Activated CD8-positive, alpha-beta memory T cell treated with anti-CD3 and anti-CD28 coated beads, Interleukin-2, amount 50 U/mL, for 24 hours (primary cell): ENCODE results near the gene CLRN1.

ENCODE experiments used
- DNase-seq: peaks from one replicate; pipeline ENCODE4 v3.0.0-alpha.2; 2020; ENCODE audit errors: extremely low read depth

Gene CLRN1

DNA sequence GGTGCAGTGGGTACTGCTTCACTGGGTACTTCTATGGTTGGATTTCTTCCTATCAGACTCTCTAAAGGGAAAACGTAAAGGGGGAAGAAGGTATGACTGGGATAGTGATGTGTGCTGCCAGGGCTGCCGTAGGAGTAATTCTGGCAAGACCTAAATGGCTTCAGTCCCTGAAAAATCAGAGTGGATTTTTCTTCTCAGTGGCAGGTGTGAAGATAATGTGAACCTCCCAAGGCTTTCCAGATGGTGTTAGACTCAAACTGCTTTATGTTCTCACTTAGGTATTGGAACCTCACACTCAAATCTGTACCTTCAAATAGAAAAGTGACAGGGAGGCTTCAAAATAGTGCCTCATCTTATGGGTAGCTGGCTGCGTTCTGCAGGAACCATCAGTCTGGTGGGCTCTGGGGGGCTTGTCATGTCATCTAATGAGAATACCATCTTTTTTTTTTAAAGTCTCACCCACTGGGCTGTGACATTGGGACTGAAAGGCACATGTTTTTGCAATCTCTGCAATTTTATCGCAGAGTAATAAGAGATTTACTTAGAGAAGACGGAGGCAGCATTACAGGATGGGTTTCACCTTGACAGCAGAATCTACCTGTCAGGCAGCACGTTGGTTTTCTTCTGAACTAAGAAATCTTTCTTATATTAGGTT is 95.8 kb downstream of the CLRN1 start:
- DNase-seq: no peak
